Endothelial cell of umbilical vein (primary cell): ENCODE measurements around the gene CEP57. TPM values are rescaled to one million over a fixed set of nuclear protein-coding genes. Genes with fewer than 3 reads are reported as not detected.

Experiments
- BruUV-seq: library from RNA; stranded (reverse); fragments of 400-500 nt; replicated peaks from 2 replicates; lab custom pipeline; 2021; lab: Mats Ljungman, UMichigan
- CTCF ChIA-PET: fragments of 300-600, 350-600 bp; sonication (Branson Sonifier 250); formaldehyde crosslinking; loops from one replicate; lab custom pipeline; 2021; ENCODE audit warnings: antibody characterized with exemption, inconsistent platforms; lab: Charles Lee
- POLR2A ChIA-PET: fragments of 300-600, 350-600 bp; sonication (Branson Sonifier 250); formaldehyde crosslinking; loops from one replicate; lab custom pipeline; 2021; ENCODE audit warnings: antibody characterized with exemption, inconsistent platforms; lab: Charles Lee
- DNase-seq: peaks from one replicate; pipeline ENCODE4 v3.0.0-alpha.2; 2011; ENCODE audit warnings: low read depth, low spot score
- FAIRE-seq: peaks from 2 replicates; lab custom pipeline; 2011; peaks lifted over from hg19 to GRCh38; lab: Jason Lieb, UNC
- H2AFZ ChIP-seq: 2 replicates; pipeline ENCODE4 v1.6.0; 2012; ENCODE audit warnings: low read depth, low read length, control low read depth, inconsistent platforms
- H3K27ac ChIP-seq: 2 replicates; pipeline ENCODE4 v1.5.1; 2011; ENCODE audit warnings: low read depth, mild to moderate bottlenecking, control low read depth, low read length, moderate library complexity; ENCODE audit not compliant: insufficient read depth
- H3K27me3 ChIP-seq, 2 experiments: 2 replicates each; pipeline versions ENCODE4 v1.6.0 to v1.6.1; 2011; ENCODE audit warnings: low read length in 2 of 2, mixed read lengths in 1 of 2; ENCODE audit not compliant: control insufficient read depth in 2 of 2, insufficient read depth in 2 of 2
- H3K36me3 ChIP-seq, 2 experiments: 2 replicates in 1 of 2; 3 replicates in 1 of 2; pipeline ENCODE4 v1.5.1; 2011; ENCODE audit warnings: low read length in 2 of 2, mild to moderate bottlenecking in 1 of 2, moderate library complexity in 1 of 2; ENCODE audit not compliant: control insufficient read depth in 2 of 2, insufficient read depth in 2 of 2; ENCODE audit errors: extremely low read depth in 1 of 2
- H3K4me1 ChIP-seq: 3 replicates; pipeline ENCODE4 v1.5.1; 2011; ENCODE audit warnings: mild to moderate bottlenecking, low read length; ENCODE audit not compliant: control insufficient read depth, insufficient read depth; ENCODE audit errors: extremely low read depth
- H3K4me2 ChIP-seq: 2 replicates; pipeline ENCODE4 v1.6.1; 2011; ENCODE audit warnings: low read length, control low read depth, mixed read lengths; ENCODE audit not compliant: insufficient read depth
- H3K4me3 ChIP-seq, 3 experiments: fragments of 200-600 bp in 1 of 3; sonication (generic), shearing (Covaris generic) in 1 of 3; replicated peaks in 1 of 3; 2 replicates each; pipeline ENCODE4 v1.5.1; 2011 to 2016; ENCODE audit warnings: control low read depth in 3 of 3, low read length in 3 of 3, mild to moderate bottlenecking in 2 of 3, inconsistent platforms in 1 of 3, low read depth in 1 of 3, moderate library complexity in 1 of 3; ENCODE audit not compliant: insufficient read depth in 1 of 3
- H3K79me2 ChIP-seq: 2 replicates; pipeline ENCODE4 v1.6.0; 2012; ENCODE audit warnings: low read length, inconsistent platforms; ENCODE audit not compliant: control insufficient read depth, insufficient read depth
- H3K9ac ChIP-seq: replicated peaks from 2 replicates; pipeline ENCODE3; 2011; ENCODE audit warnings: low read length, control low read depth; ENCODE audit not compliant: insufficient read depth; ENCODE audit errors: extremely low read depth
- H3K9me1 ChIP-seq: replicated peaks from 3 replicates; pipeline ENCODE4 v1.6.0; 2011; ENCODE audit warnings: mild to moderate bottlenecking, low read length; ENCODE audit not compliant: control insufficient read depth, insufficient read depth; ENCODE audit errors: extremely low read depth
- H3K9me3 ChIP-seq: replicated peaks from 2 replicates; pipeline ENCODE4 v1.5.1; 2012; ENCODE audit warnings: low read length, inconsistent platforms; ENCODE audit not compliant: control insufficient read depth, insufficient read depth
- H4K20me1 ChIP-seq: replicated peaks from 2 replicates; pipeline ENCODE3; 2011; ENCODE audit warnings: mild to moderate bottlenecking, low read length; ENCODE audit not compliant: control insufficient read depth, insufficient read depth; ENCODE audit errors: extremely low read depth
- CTCF ChIP-seq, 2 donors: IDR thresholded peaks; 1 replicate in 1 of 2; 2 replicates in 1 of 2; pipeline ENCODE4 v1.5.1; 2011; ENCODE audit warnings: low read length in 2 of 2, mild to moderate bottlenecking in 2 of 2, moderate library complexity in 2 of 2, control low read depth in 1 of 2, inconsistent platforms in 1 of 2, low read depth in 1 of 2; ENCODE audit not compliant: insufficient read depth in 1 of 2; ENCODE audit errors: extremely low read depth in 1 of 2
- EZH2 ChIP-seq: IDR thresholded peaks from 2 replicates; pipeline ENCODE4 v1.6.1; 2012; ENCODE audit warnings: borderline replicate concordance, low read depth, mild to moderate bottlenecking, moderate library complexity, low read length, inconsistent platforms; ENCODE audit not compliant: severe bottlenecking
- FOS ChIP-seq: IDR thresholded peaks from 2 replicates; pipeline ENCODE4 v1.6.1; 2011; ENCODE audit warnings: mild to moderate bottlenecking, low read length, moderate library complexity, borderline replicate concordance; ENCODE audit not compliant: insufficient read depth
- GATA2 ChIP-seq: IDR thresholded peaks from 2 replicates; pipeline ENCODE4 v1.7.0; 2011; ENCODE audit warnings: low read depth, mild to moderate bottlenecking, moderate library complexity, mixed read lengths, low read length; ENCODE audit not compliant: insufficient read length, insufficient read depth
- JUN ChIP-seq: IDR thresholded peaks from 2 replicates; pipeline ENCODE4 v1.6.1; 2011; ENCODE audit warnings: borderline replicate concordance, low read depth; ENCODE audit not compliant: insufficient read length, insufficient read depth
- MAX ChIP-seq: IDR thresholded peaks from 2 replicates; pipeline ENCODE4 v1.6.1; 2011; ENCODE audit not compliant: insufficient read depth, insufficient read length
- MYC ChIP-seq: IDR thresholded peaks from one replicate; pipeline ENCODE4 v1.6.1; 2011; ENCODE audit warnings: mild to moderate bottlenecking, low read depth, low read length
- POLR2A ChIP-seq: IDR thresholded peaks from 2 replicates; pipeline ENCODE4 v1.6.1; 2012; ENCODE audit warnings: low read depth, mild to moderate bottlenecking, control low read depth, low read length
- POLR2AphosphoS5 ChIP-seq: IDR thresholded peaks from 2 replicates; pipeline ENCODE4 v1.6.1; 2012; ENCODE audit warnings: low read depth, mild to moderate bottlenecking, control low read depth, low read length, moderate library complexity; ENCODE audit not compliant: insufficient read depth
- dilution Hi-C: fragments of 300-500 bp; cut with MboI; formaldehyde crosslinking; loops from one replicate; pipeline ENCODE4 v1.15.0; 2019; ENCODE audit warnings: low sequenced_read_pairs; ENCODE audit not compliant: extremely low pct_ligation_motif_present
- intact Hi-C: fragments of 100-400 bp; cut with micrococcal nuclease; formaldehyde crosslinking; loops from one replicate; pipeline ENCODE4 v1.10.0; 2022
- polyA plus RNA-seq, 4 experiments: library from polyadenylated mRNA; depleted of rRNA in 3 of 4; stranded (reverse) in 3 of 4; unstranded in 1 of 4; fragments of >200 nt; gene quantifications; 2 replicates each; pipeline versions ENCODE4 v1.2.1 to v1.2.3, GENCODE V29; 2011 to 2012; ENCODE audit warnings: missing spikeins in 1 of 4
- total RNA-seq: library from RNA; stranded (reverse); gene quantifications from 2 replicates; pipeline ENCODE4 v1.2.3, GENCODE V29; 2021

Gene CEP57
- total and polyA plus RNA-seq, 2 donors (not counting 3 experiments of a cell fraction or from before 2014, with no cell fraction given), result 16.0 to 35.2 TPM

- BruUV-seq, result no TSS peak
- no peak for DNase-seq
- dilution Hi-C loops (no loop called here), intact Hi-C loops (no loop called here)
- Histone ChIP-seq H3K79me2 (peaks cover 14% of the 10 kb centered on the region), H3K36me3 (peaks cover 0 to 2% of the 10 kb centered on the region in 2 experiments), H4K20me1 (no peaks in the 10 kb centered on the region), H3K9me3 (no peaks in the 10 kb centered on the region), H3K4me3 (no peak overlapping the region), H3K27ac (no peak overlapping the region), H3K4me1 (no peaks in the 10 kb centered on the region), H3K4me2 (no peak overlapping the region), H3K9me1 (no peaks in the 10 kb centered on the region), H3K9ac (no peak overlapping the region), H3K27me3 (no peaks in the 10 kb centered on the region), H2AFZ (no peak overlapping the region)
- CTCF ChIA-PET, result no interaction called here
- FAIRE-seq, result no peak
- no peak for TF ChIP-seq GATA2
- TF ChIP-seq POLR2AphosphoS5, result no peak
- no peak for TF ChIP-seq EZH2
- TF ChIP-seq MYC, result no peak
- TF ChIP-seq POLR2A, result no peak
- TF ChIP-seq JUN, result no peak
- TF ChIP-seq CTCF (IDR thresholded peaks at IDR 0.05; ENCODE audit: extremely low read depth in 1 of 2, insufficient read depth in 1 of 2, low read depth in 1 of 2, low read length in 2 of 2), result no peak
- TF ChIP-seq MAX, result no peak
- TF ChIP-seq FOS, result no peak
- POLR2A ChIA-PET, result no interaction called here
These were observed 10.1 kb downstream of the CEP57 start for GRCh38 chr11:95800438-95800837.
